T1000 (cell line): Measurements from ENCODE around the gene CNTN4.

Source experiments
- DNase-seq: peaks from one replicate; lab custom pipeline; 2025; ENCODE audit warnings: mixed read lengths; lab: John Stamatoyannopoulos, UW

The CNTN4 gene

GRCh38 chr3:2686816-2687502 is 588.3 kb downstream of the CNTN4 start:
- DNase-seq = no peak

- DNase-seq = no peak
Observed at GRCh38 chr3:2697589-2697988, 598.9 kb downstream of the CNTN4 start.

DNA sequence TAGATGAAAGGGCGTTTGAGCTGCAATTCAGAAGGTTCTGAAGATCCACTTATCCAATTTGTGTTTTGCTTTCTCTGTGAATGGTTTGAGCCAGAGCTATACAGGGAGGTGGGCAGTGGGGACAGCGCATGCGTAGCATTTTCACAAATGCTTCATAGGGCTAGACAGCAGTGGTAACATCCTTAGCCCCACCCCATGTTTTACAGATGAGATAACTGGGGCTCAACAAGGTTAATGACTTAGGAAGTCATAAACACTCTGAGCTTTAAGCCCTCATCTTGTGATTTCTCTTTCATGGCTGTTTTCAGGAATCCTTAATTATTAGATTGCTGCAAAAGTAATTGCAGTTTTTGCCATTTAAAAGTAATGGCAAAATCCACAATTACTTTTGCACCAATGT is 602.8 kb downstream of the CNTN4 start:
- DNase-seq = no peak

- DNase-seq = no peak
Observed at GRCh38 chr3:2706144-2706835, 607.6 kb downstream of the CNTN4 start.

GRCh38 chr3:2706836-2707210 is 608.2 kb downstream of the CNTN4 start:
- DNase-seq = no peak

DNA sequence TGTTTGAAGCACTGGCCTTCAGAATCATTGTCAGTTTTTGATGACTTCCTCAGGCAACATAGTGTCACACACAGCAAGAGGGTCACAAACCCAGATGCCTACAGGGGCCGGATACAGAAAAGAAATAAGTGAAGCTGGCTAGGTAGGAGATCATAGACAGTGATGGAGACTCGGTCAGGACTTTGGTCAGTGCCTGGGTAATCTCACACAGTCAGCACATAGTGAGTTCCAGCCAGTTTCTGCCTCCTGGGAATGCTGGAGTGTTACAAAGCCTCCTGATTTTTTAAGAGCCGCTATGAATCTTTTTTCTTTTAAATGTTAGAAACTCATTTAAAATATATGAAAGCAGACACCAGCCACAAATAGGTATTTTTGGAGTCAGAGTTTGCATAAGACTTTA is 612.4 kb downstream of the CNTN4 start:
- no peak for DNase-seq

DNA sequence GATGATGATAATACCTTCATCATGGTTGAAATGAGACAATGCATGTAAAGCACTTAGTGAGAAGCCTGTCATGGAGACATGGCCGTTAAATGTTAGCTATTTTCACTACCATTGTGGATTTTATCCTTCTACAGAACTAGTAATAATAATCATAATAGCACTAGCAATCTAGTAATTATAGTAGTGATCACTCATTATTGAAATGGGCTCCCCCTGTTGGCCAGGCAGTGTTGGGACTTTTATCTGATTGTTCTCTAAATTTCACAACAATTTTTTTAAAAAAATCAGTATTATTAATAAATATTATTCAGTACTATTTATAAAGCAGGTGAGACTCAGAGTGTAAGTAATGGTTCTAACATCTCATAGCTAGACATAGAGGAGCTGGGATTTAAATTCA is 615.3 kb downstream of the CNTN4 start:
- no peak for DNase-seq

DNA sequence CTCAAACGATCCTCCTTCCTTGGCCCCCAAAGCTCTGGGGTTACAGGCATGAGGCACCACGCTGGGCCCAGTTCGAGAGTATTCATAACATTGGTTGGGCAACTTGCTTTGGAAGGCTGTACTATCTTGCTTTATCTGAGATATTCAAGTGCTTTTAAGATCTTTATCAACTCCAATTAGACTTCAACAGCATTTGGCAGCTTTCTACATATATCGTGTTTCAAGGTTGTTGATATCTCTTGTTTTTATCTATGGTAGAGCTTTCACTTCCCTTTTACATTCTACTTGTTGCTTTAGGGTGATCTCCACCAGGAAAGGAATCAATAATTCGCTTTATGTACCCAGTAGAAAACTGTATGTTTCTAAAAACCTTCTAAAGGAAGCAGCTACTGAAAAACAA is 616.2 kb downstream of the CNTN4 start:
- DNase-seq = no peak

- DNase-seq = no peak
Observed at GRCh38 chr3:2727101-2727500, 628.4 kb downstream of the CNTN4 start.

GRCh38 chr3:2727610-2728318 is 629.1 kb downstream of the CNTN4 start:
- DNase-seq = no peak

DNA sequence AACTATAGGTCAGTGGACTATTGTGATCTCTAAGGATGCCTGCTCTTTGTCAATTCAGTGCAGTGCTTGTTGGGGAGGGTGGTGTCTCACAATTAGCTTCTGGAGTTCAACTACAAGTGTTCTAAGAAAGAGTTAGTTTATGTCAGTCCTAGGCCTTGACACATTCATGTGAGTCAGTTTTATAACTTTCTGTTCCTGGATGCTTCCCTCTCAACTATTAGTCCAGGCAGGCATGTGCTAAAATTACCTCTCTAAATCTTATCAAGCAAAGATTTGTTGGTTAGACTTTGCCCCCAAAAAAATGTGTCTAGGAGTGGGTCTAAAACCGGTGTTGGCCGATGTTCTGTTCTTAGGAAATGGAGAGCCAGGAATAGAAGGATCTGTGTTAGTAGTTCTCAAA is 633.2 kb downstream of the CNTN4 start:
- DNase-seq = no peak

- DNase-seq = no peak
Observed at GRCh38 chr3:2735392-2735894, 636.8 kb downstream of the CNTN4 start.

DNA sequence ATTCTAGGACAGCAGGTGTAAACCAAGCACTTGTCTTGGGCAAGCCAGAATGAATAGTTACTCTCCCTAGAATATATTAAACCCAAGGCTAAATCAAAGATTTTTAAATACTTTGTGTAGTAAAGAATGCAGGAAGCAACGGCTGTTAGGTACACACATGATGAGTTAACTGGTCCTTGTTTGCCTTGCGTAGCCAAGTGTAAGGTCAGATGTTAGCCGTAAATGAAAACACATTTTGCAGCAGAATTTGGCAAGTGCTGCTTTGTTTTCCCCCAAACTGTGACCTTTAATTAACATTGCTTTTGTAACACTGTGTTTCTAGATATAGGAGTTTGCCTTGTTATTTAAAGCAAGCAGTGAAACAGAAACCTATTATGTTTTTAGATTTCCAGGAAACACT is 642.9 kb downstream of the CNTN4 start:
- no peak for DNase-seq

DNA sequence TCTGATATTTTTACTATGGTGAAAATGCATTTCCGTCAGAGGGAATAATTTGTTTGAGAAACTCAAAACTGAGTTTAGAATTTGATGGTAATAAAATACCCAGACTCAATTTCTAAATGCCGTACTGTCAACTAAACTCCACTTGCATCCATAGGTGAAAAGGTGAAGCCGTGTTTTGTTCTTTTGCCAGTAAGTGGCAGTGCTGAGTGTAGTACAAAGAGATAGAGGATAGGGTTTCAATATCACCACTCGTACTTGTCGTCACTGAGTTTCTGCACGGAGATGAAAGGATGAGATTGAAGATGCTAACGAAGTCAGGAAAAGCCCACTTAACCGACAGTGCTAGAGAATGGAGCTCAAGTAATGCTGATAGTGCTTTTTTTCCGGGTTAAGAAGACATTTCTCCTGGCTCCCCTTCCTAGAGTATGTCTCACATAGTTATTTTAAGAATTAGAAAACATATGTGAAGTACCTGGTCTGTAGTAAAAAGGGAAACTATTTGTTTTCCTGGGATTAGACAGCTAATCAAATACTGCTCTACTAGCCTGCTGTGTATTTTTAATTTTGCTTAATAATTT is 666.4 kb downstream of the CNTN4 start:
- no peak for DNase-seq

GRCh38 chr3:2770451-2770850 is 671.8 kb downstream of the CNTN4 start:
- no peak for DNase-seq

- DNase-seq = no peak
Observed at GRCh38 chr3:2771193-2771592, 672.5 kb downstream of the CNTN4 start.

DNA sequence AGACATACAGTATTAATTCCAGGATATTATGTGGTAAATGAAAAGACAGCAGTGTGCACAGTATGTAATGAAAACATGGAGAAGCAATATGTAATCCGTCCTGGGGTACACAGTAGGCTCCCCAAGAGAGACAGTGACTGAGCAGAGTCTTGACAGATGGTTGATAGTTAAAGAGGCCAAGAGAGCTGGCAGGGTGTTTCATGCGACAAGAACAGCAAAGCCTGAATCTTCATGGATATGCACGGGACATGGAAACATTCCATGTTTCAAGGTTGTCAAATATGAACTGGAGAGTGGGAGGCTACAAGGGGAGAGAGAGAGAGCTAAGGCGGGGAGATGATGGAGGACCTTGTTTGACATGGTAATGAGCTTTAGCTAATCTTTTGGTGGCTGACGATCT is 673.1 kb downstream of the CNTN4 start:
- no peak for DNase-seq

DNA sequence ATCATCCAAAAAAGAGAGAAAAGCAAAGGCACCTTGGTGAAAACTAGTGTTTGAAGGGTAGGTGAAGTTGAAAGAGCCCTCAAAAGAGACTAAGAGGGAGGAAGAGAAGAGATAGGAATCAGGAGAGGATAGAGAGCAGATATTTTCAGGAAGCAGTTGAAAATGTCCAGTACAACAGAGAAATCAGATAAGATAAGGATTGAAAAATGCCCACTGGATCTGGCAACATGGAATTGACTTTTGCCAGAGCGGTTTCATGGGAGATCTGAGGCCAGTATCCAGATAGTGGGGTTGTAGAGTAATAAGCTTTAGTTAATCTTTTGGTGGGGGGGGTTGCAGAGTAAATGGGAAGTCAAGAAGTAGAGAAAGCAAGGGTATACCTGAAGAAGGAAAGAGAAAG is 674.1 kb downstream of the CNTN4 start:
- no peak for DNase-seq

GRCh38 chr3:2774481-2775249 is 676.0 kb downstream of the CNTN4 start:
- no peak for DNase-seq

DNA sequence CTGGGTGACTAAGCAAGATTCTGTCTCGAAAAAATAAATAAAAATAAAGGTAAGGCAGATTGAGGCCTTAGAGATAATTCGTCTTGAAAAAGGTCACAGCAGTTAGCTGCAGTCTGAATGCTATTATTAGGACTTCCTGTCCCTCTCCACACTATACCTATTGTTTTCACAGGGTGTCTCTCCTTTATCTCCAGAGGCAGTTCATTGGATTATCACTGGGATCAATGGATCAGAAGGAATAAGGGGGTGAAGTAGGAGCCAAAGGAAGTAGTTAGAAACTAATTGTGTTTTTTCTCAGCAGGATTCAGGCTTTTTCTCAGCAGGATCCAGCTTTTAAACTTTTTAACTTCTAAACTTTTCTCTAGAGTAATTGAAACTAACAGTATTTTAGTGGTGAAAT is 684.6 kb downstream of the CNTN4 start:
- DNase-seq = no peak

GRCh38 chr3:2784627-2785026 is 686.0 kb downstream of the CNTN4 start:
- DNase-seq = no peak

- no peak for DNase-seq
Observed at GRCh38 chr3:2790266-2790815, 691.7 kb downstream of the CNTN4 start.
